Mucosa of descending colon (tissue), 3 donors: Measurements from ENCODE around the gene ARHGAP26. TPM values are rescaled to one million over a fixed set of nuclear protein-coding genes. Genes with fewer than 3 reads are reported as not detected.
A peak's percentile ranks its signal among the peaks of the same experiment; 100 is the strongest.

ENCODE experiments used
- ATAC-seq: fragments of 200-7000 bp; cut with Tn5 transposase; one replicate; pipeline ENCODE4 v1.9.1; 2020; ENCODE audit warnings: mild to moderate bottlenecking, moderate library complexity
- DNase-seq, 3 donors: peaks; one replicate each; pipeline ENCODE4 v3.0.0-alpha.2; 2020
- H3K36me3 ChIP-seq: fragments of 200-600 bp; one replicate; pipeline ENCODE4 v1.8.0; 2021; ENCODE audit warnings: low read depth, mild to moderate bottlenecking
- H3K4me1 ChIP-seq: fragments of 200-600 bp; one replicate; pipeline ENCODE4 v1.8.0; 2021; ENCODE audit warnings: low read depth, mild to moderate bottlenecking
- H3K4me3 ChIP-seq: fragments of 200-600 bp; one replicate; pipeline ENCODE4 v1.8.0; 2021; ENCODE audit warnings: mild to moderate bottlenecking
- H3K9me3 ChIP-seq: fragments of 200-600 bp; one replicate; pipeline ENCODE4 v1.8.0; 2021; ENCODE audit warnings: mild to moderate bottlenecking
- intact Hi-C, 2 donors: fragments of 100-400 bp; cut with DNase I in 1 of 2; cut with micrococcal nuclease in 1 of 2; formaldehyde crosslinking; loops; one replicate each; pipeline versions ENCODE4 v1.11.0 to v1.11.1; 2022; cut with DNase I, micrococcal nuclease
- total RNA-seq, 3 donors: library from RNA; stranded (reverse); fragmentation: NEBNext Ultra II Directional in 2 of 3; extraction: Animal tissue kit (Norgen Biotek cat#: 25700) in 2 of 3; gene quantifications; one replicate each; pipeline versions ENCODE4 v1.2.1 to v1.2.4, GENCODE V29; 2021 to 2023
- TF ChIP-seq, protein P1 (sequence below): fragments of 200-600 bp; IDR thresholded peaks from one replicate; pipeline ENCODE4 v1.8.0; 2022; ENCODE audit warnings: antibody characterized with exemption, mild to moderate bottlenecking
- donor health status: DM: no; HTN: no; CAD: no; lungs with moderate emphysema.
- donor health status: DM: no; HTN: no; CAD: no.
- donor health status: DM: no; HTN: yes; CAD: no.

The ARHGAP26 gene
- total RNA-seq, 3 donors from 2014 or later, result 52.9 to 96.0 (median 67.8) TPM

DNA sequence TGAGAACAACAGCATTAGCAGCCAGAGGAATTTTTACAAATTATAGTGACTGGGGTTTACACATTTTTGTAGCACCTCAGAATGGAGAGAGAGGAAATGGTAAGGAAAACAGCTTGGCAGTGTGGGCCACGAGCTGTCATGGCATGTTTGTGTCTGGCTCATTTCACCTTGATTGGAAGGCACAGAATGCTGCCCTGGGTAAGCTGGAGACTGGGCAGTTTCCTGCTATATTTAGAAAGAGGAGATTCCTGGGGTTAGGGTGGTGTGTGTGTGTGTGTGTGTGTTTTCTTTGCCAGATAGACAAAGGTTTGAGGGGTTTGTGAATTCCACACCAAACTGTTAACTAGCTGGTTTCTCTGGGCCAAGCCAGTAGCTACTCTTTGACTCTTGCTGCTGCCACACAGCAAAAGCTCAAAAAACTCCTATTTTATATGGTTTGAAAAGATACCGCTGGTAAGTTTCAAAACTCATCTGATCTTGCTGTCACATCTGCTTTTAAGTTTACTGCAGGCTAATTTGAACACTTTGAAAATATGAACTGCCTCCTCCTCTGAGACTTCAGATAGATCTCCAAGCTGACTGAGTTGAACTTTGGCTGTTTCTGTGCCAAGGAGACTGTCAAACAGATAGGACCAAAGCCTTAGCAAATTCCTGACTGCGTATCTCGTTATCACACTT lies 9.1 kb downstream of the ARHGAP26 start:
- peak; percentile 15 for ATAC-seq
- no peak for DNase-seq
- TF ChIP-seq, protein P1, sequence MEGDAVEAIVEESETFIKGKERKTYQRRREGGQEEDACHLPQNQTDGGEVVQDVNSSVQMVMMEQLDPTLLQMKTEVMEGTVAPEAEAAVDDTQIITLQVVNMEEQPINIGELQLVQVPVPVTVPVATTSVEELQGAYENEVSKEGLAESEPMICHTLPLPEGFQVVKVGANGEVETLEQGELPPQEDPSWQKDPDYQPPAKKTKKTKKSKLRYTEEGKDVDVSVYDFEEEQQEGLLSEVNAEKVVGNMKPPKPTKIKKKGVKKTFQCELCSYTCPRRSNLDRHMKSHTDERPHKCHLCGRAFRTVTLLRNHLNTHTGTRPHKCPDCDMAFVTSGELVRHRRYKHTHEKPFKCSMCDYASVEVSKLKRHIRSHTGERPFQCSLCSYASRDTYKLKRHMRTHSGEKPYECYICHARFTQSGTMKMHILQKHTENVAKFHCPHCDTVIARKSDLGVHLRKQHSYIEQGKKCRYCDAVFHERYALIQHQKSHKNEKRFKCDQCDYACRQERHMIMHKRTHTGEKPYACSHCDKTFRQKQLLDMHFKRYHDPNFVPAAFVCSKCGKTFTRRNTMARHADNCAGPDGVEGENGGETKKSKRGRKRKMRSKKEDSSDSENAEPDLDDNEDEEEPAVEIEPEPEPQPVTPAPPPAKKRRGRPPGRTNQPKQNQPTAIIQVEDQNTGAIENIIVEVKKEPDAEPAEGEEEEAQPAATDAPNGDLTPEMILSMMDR, result no peak
- no peaks in the 10 kb centered on the region for H3K36me3 ChIP-seq
- H3K9me3 ChIP-seq, result no peaks in the 10 kb centered on the region
- peaks cover 18% of the 10 kb centered on the region for H3K4me1 ChIP-seq
- no peak overlapping the region for H3K4me3 ChIP-seq
- intact Hi-C loops, result loop anchor here (10.0 kb wide), 2 partner anchors 75 to 85 kb away; no protein-coding TSS in a partner anchor

DNA sequence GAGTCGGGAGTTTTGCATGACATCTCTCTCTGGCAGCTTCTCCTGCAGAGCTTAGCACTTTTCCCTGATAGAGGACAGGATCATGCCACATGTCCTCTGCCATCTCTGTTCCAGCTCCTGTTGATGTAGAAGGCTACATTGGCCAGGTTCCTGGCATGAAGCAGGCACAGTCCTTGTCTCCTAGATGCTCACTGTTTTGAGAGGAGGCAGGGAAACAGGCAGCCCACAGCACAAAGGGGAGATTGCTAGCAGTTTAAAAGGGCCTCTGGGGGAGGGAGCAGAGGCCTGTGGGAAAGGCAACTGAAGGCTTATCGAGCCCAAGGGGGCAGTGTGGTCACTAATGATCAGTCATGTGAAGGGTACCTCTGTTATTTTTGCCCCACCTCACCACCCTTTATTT lies 10.7 kb downstream of the ARHGAP26 start:
- Histone ChIP-seq H3K4me1 (peaks cover 18% of the 10 kb centered on the region), H3K9me3 (no peaks in the 10 kb centered on the region), H3K4me3 (no peak overlapping the region), H3K36me3 (no peaks in the 10 kb centered on the region)
- intact Hi-C loops, result no loop called here
- TF ChIP-seq, protein P1, result no peak
- DNase-seq (no peak), ATAC-seq (no peak)

DNA sequence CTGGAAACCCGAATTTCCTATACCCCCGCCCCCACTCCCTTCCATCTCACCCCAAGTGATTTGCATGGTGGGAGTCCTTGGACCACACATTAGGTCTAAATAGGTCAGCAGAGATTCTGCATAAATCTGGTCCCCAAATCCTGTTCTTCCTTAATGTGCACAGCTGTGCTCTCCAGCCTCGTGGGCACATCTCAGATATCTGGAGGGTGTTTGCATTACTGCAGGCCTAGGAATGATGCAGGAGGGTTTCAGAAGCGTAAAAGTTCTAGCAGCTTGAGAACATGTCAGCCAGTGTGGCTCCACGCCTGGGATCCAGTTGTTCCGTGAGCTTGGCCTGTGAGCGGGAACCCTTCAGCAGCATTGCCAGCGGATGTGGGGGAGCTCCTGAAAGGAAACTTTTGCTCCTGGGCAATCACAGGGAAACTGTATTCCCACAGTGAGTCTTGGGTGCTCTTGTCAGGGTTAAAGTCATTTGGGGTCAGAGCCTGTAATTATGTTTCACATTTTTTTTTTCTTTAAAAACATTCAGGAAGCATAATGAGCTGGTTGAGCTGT lies 12.9 kb downstream of the ARHGAP26 start:
- Histone ChIP-seq H3K9me3 (no peaks in the 10 kb centered on the region), H3K4me3 (no peak overlapping the region), H3K36me3 (no peaks in the 10 kb centered on the region), H3K4me1 (peaks cover 18% of the 10 kb centered on the region)
- ATAC-seq (no peak), DNase-seq (no peak)
- intact Hi-C loops, result no loop called here
- TF ChIP-seq, protein P1, result no peak

DNA sequence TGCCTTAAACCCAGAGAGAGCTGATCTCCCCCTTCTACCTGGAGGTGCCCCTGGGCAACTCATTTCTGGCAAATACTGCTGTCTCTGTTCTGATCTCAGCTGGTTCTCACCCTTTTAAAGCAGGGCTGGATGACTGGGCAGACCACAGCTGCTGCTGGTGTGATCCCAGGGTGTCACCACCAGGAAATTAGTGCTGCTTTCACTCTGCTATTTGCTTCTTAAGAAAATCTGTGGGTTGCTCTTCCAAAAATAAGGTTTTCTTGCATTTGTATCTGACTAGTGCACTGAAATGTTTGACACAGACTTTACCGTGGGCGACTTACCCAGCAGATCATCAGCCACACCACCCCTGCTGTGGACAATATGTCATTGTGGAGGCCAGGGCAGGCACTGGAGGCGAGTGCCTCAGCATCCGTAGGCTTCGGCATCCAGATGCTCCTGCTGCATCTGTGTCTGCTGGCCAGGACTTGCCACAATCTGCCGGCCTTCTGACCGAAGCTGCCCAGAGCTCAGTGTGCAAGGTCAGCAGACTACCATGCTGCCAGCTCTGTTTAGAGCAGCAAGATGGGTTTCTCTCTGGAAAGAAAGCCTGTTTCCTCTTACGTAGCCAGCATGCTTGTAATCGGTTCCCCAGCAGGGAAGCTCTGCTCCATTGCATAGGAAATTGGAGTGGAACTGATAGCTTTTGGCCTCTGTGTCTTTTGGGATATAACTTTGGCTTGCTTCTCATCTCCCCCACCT lies 13.6 kb downstream of the ARHGAP26 start:
- H3K9me3 ChIP-seq, result no peaks in the 10 kb centered on the region
- intact Hi-C loops, result no loop called here
- TF ChIP-seq, protein P1, result no peak
- ATAC-seq (peak; percentile 48), DNase-seq (no peak)
- H3K36me3 ChIP-seq, result no peaks in the 10 kb centered on the region
- H3K4me3 ChIP-seq, result no peak overlapping the region
- peaks cover 16% of the 10 kb centered on the region for H3K4me1 ChIP-seq

DNA sequence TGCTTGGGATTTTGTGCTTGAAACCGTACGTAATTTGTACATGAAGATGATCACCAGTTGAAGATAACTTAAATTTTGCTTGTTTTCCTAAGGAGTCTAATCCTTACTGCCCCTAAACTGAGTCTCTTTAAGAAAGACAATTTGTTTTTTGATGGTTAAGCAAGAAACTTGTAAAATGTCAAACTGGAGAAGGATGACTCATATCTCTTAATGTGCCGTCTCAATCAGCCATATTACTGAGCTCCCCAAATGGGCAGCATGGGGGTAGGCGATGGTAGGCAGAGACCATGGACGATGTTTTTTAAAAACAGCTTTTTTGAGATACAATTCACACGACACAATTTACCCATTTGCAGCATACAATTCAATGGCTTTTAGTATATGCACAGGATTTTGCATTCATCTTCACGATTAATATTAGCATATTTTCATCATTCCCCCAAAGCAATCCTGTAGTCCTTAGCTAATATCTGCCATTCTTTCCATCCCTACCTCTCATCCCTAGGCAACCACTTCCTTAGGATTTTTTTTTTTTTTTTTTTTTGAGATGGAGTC lies 14.3 kb downstream of the ARHGAP26 start:
- Histone ChIP-seq H3K4me3 (no peak overlapping the region), H3K4me1 (peaks cover 13% of the 10 kb centered on the region), H3K9me3 (no peaks in the 10 kb centered on the region), H3K36me3 (no peaks in the 10 kb centered on the region)
- ATAC-seq (no peak), DNase-seq (no peak)
- TF ChIP-seq, protein P1, result no peak
- intact Hi-C loops, result no loop called here
